ENCODE results near the gene MINAR1. TPM values are rescaled to one million over a fixed set of nuclear protein-coding genes. Genes with fewer than 3 reads are reported as not detected.

The MINAR1 gene
- polyA plus RNA-seq, 1 of the 3 experiments (the other 2 are of a cell fraction), result 0.35 TPM

DNA sequence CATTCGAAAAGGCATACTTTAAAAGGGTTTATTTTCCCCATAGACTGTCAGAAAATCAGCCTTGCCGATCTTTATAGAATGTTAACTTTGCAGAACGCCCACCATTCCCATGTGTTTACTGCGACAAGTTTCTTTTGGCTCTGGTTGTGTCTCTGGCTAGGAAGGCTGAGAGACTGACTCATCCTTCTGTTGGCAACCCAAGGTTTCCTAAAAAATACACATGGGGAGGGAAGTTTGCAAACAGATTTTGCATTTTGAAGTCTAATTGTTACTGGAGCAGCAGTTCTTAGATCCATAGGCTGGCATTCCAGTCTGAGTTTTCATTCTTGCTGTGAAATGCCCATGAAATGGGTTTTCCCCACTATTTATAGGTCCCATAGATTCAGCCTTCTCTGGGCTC is 37.9 kb upstream of the MINAR1 start:
- WGBS (ENCODE audit: low lambda C conversion rate), result 69% methylated on average over 4 of the region's 4 CpGs
- CTCF ChIA-PET, result interaction anchor here (0.6 to 3.4 kb wide), 3 partner anchors 10 to 202 kb away, joined by 3 to 39 read pairs (median 7); no protein-coding TSS in a partner anchor

DNA sequence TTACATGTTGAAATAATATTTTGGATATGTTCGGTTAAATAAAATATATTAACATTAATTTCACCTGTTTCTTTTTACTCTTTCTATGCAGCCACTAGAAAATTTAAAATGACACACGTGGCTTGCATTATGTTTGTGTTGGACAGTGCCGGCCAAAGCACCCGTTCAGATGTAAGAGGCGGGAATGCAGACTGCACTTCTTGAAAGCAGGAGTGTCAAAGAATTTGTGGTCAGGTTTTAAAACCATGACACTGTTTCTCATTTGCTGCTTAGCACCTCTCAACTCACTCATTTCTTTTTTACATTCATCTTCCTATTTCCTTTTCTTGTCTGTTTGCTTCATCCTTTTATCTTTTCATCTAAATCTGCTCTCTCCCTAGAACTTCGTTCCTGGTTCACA is 35.3 kb upstream of the MINAR1 start:
- POLR2A ChIA-PET, result no interaction called here
- CTCF ChIA-PET, result no interaction called here

More for the DNA sequence above, 37.9 kb upstream of the MINAR1 start:
- H3F3A ChIP-seq (replicated peaks; ENCODE audit: insufficient read depth), result no peaks in the 10 kb centered on the region
- no peak overlapping the region for H2AFZ ChIP-seq (ENCODE audit: low read depth)
- no peaks in the 10 kb centered on the region for H4K20me1 ChIP-seq (ENCODE audit: insufficient read depth)
- H3K9me3 ChIP-seq, result no peaks in the 10 kb centered on the region
- no peak overlapping the region for H3K27ac ChIP-seq (ENCODE audit: low read depth in 2 of 2, low read length in 1 of 2)
- no peaks in the 10 kb centered on the region for H3K9me2 ChIP-seq
- H3K4me2 ChIP-seq, result 0 out of 2 replicates have a peak overlapping the region, but pooled peaks have one; percentile 12
- no peaks in the 10 kb centered on the region for H3K27me3 ChIP-seq (ENCODE audit: insufficient read depth)
- H3K4me3 ChIP-seq (ENCODE audit: low read depth in 2 of 2, low read length in 1 of 2), result no peak overlapping the region
- no peaks in the 10 kb centered on the region for H3K36me3 ChIP-seq (replicated peaks in 1 of 2; ENCODE audit: control insufficient read depth in 1 of 2, insufficient read depth in 2 of 2, low read length in 1 of 2)
- no peak for DNase-seq
- no peaks in the 10 kb centered on the region for H3K79me2 ChIP-seq (ENCODE audit: insufficient read depth)
- no peaks in the 10 kb centered on the region; a peak in 1 of 4 replicates for H3K4me1 ChIP-seq (ENCODE audit: control insufficient read depth in 1 of 2, insufficient read depth in 2 of 2, low read depth in 1 of 2, low read length in 1 of 2)
- no peak overlapping the region for H3K9ac ChIP-seq
- TF ChIP-seq FOSL2 (IDR thresholded peaks at IDR 0.05; ENCODE audit: borderline replicate concordance, low read depth) (peak; percentile 16; the same call in 1 of the 2 replicates), FOXJ3 (CRISPR knock-in tag; IDR thresholded peaks at IDR 0.05) (no peak)
- POLR2A ChIA-PET, result no interaction called here

GRCh38 chr15:79397269-79397910 is 34.7 kb upstream of the MINAR1 start:
- CTCF ChIA-PET, result interaction anchor here (1.3 to 7.5 kb wide), 2 partner anchors 16 to 34 kb away, joined by 3 to 46 read pairs; partner anchors contain the start of gene MINAR1
- POLR2A ChIA-PET, result no interaction called here
- no peak for TF ChIP-seq EZH2phosphoT487 (IDR thresholded peaks at IDR 0.05; ENCODE audit: borderline replicate concordance, low read depth)
- TF ChIP-seq TEAD4 (IDR thresholded peaks at IDR 0.05; ENCODE audit: borderline replicate concordance, insufficient read depth), result no peak
- TF ChIP-seq SMC3 (IDR thresholded peaks at IDR 0.05; ENCODE audit: low read depth, low read length), result no peak
- no peak for TF ChIP-seq GATA2 (CRISPR knock-in tag; IDR thresholded peaks at IDR 0.05)
- TF ChIP-seq ELF1 (IDR thresholded peaks at IDR 0.05), result no peak
- no peak for TF ChIP-seq EP300 (IDR thresholded peaks at IDR 0.05; ENCODE audit: borderline replicate concordance in 1 of 2, low read depth in 1 of 2, low read length in 1 of 2)
- TF ChIP-seq USF2 (IDR thresholded peaks at IDR 0.05; ENCODE audit: borderline replicate concordance, low read depth, low read length), result no peak
- no peak for TF ChIP-seq IRF3 (IDR thresholded peaks at IDR 0.05; ENCODE audit: low read depth, low read length)
- TF ChIP-seq CTCF (IDR thresholded peaks at IDR 0.05), result no peak

More for the DNA sequence above, 35.3 kb upstream of the MINAR1 start:
- H3K27me3 ChIP-seq (ENCODE audit: insufficient read depth), result no peaks in the 10 kb centered on the region
- no peaks in the 10 kb centered on the region for H3K36me3 ChIP-seq (replicated peaks in 1 of 2; ENCODE audit: control insufficient read depth in 1 of 2, insufficient read depth in 2 of 2, low read length in 1 of 2)
- H4K20me1 ChIP-seq (ENCODE audit: insufficient read depth), result no peaks in the 10 kb centered on the region
- TF ChIP-seq SMC3 (IDR thresholded peaks at IDR 0.05; ENCODE audit: low read depth, low read length) (no peak), EZH2phosphoT487 (IDR thresholded peaks at IDR 0.05; ENCODE audit: borderline replicate concordance, low read depth) (no peak), ELF1 (IDR thresholded peaks at IDR 0.05) (no peak), RCOR1 (IDR thresholded peaks at IDR 0.05; ENCODE audit: low read length) (no peak), JUND (IDR thresholded peaks at IDR 0.05) (no peak), FOXJ3 (CRISPR knock-in tag; IDR thresholded peaks at IDR 0.05) (no peak), NFIC (IDR thresholded peaks at IDR 0.05; ENCODE audit: borderline replicate concordance) (no peak)
- TF ChIP-seq, protein P1, sequence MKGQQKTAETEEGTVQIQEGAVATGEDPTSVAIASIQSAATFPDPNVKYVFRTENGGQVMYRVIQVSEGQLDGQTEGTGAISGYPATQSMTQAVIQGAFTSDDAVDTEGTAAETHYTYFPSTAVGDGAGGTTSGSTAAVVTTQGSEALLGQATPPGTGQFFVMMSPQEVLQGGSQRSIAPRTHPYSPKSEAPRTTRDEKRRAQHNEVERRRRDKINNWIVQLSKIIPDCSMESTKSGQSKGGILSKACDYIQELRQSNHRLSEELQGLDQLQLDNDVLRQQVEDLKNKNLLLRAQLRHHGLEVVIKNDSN (IDR thresholded peaks at IDR 0.05; ENCODE audit: borderline replicate concordance, low read depth), result no peak
- H3K4me1 ChIP-seq (ENCODE audit: control insufficient read depth in 1 of 2, insufficient read depth in 2 of 2, low read depth in 1 of 2, low read length in 1 of 2), result peaks cover 0 to 2% of the 10 kb centered on the region in 2 experiments; a peak in 1 of 4 replicates
- no peaks in the 10 kb centered on the region for H3F3A ChIP-seq (replicated peaks; ENCODE audit: insufficient read depth)
- DNase-seq, result no peak
- no peak overlapping the region for H3K4me3 ChIP-seq (ENCODE audit: low read depth in 2 of 2, low read length in 1 of 2)
- no peak overlapping the region for H3K4me2 ChIP-seq
- no peak overlapping the region for H3K9ac ChIP-seq
- no peaks in the 10 kb centered on the region for H3K79me2 ChIP-seq (ENCODE audit: insufficient read depth)
- H3K9me2 ChIP-seq, result no peaks in the 10 kb centered on the region
- H2AFZ ChIP-seq (ENCODE audit: low read depth), result no peak overlapping the region
- 63% methylated on average over 6 of the region's 6 CpGs for WGBS (ENCODE audit: low lambda C conversion rate)
- no peak overlapping the region for H3K27ac ChIP-seq (ENCODE audit: low read depth in 2 of 2, low read length in 1 of 2)
- H3K9me3 ChIP-seq, result no peaks in the 10 kb centered on the region

More at GRCh38 chr15:79397269-79397910, 34.7 kb upstream of the MINAR1 start:
- Histone ChIP-seq H3K9ac (no peak overlapping the region), H3K9me2 (no peaks in the 10 kb centered on the region), H3K79me2 (ENCODE audit: insufficient read depth) (no peaks in the 10 kb centered on the region), H3K9me3 (no peaks in the 10 kb centered on the region), H3K27me3 (ENCODE audit: insufficient read depth) (no peaks in the 10 kb centered on the region), H3K4me1 (ENCODE audit: control insufficient read depth in 1 of 2, insufficient read depth in 2 of 2, low read depth in 1 of 2, low read length in 1 of 2) (peaks cover 0 to 2% of the 10 kb centered on the region in 2 experiments; a peak in 1 of 4 replicates), H4K20me1 (ENCODE audit: insufficient read depth) (no peaks in the 10 kb centered on the region), H3K4me2 (no peak overlapping the region), H3F3A (replicated peaks; ENCODE audit: insufficient read depth) (no peaks in the 10 kb centered on the region), H2AFZ (ENCODE audit: low read depth) (no peak overlapping the region), H3K27ac (ENCODE audit: low read depth in 2 of 2, low read length in 1 of 2) (no peak overlapping the region), H3K36me3 (replicated peaks in 1 of 2; ENCODE audit: control insufficient read depth in 1 of 2, insufficient read depth in 2 of 2, low read length in 1 of 2) (no peaks in the 10 kb centered on the region), H3K4me3 (ENCODE audit: low read depth in 2 of 2, low read length in 1 of 2) (no peak overlapping the region)
- DNase-seq, result no peak
- 76% methylated on average over 3 of the region's 3 CpGs for WGBS (ENCODE audit: low lambda C conversion rate)
